Breast epithelium (tissue), 3 donors: Measurements from ENCODE around the gene DMD.

ENCODE experiments used
- POLR2A ChIP-seq: fragments of 450-650 bp; IDR thresholded peaks from one replicate; pipeline ENCODE4 v1.6.1; 2016; ENCODE audit warnings: antibody characterized with exemption, mild to moderate bottlenecking, moderate library complexity
- POLR2AphosphoS5 ChIP-seq, 3 donors: sonication (generic); formaldehyde crosslinking; IDR thresholded peaks; one replicate each; pipeline ENCODE4 v1.6.1; 2017; ENCODE audit warnings: antibody characterized with exemption in 3 of 3
- TF ChIP-seq, protein P1 (sequence below), 3 donors: fragments of 450-650 bp; IDR thresholded peaks; one replicate each; pipeline ENCODE4 v1.5.1; 2016 to 2017; ENCODE audit warnings: antibody characterized with exemption in 3 of 3, mild to moderate bottlenecking in 3 of 3, moderate library complexity in 3 of 3

DNA sequence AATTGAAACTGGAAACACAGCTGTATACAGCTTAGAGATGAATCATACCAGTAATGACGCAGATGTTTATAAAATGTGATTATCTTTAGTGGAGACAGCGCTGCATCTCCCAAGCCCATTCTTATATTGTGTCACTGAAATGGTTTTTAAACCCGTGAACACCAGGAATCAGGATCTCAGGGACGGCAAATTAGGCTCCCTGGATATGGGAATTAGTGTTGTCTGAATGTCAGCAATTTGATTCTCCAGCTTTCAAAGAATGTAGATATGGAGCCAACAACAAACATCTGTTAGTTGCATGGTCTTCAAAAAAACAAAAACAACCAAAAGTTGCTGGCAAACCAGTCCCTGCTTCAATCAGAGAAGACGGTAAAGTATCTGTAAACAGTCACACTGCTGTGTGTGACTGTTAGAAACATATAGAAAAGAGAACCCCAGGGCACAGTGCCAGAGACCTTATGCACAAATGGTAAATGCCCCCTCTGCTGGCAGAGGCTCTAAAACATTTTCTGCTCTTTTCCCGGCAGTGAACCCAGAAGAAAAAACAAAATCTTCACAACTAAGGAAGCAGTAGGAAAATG, 1787.7 kb downstream of the DMD start:
- TF ChIP-seq POLR2AphosphoS5 (IDR thresholded peaks at IDR 0.05) (no peak), POLR2A (no peak)
- TF ChIP-seq, protein P1, sequence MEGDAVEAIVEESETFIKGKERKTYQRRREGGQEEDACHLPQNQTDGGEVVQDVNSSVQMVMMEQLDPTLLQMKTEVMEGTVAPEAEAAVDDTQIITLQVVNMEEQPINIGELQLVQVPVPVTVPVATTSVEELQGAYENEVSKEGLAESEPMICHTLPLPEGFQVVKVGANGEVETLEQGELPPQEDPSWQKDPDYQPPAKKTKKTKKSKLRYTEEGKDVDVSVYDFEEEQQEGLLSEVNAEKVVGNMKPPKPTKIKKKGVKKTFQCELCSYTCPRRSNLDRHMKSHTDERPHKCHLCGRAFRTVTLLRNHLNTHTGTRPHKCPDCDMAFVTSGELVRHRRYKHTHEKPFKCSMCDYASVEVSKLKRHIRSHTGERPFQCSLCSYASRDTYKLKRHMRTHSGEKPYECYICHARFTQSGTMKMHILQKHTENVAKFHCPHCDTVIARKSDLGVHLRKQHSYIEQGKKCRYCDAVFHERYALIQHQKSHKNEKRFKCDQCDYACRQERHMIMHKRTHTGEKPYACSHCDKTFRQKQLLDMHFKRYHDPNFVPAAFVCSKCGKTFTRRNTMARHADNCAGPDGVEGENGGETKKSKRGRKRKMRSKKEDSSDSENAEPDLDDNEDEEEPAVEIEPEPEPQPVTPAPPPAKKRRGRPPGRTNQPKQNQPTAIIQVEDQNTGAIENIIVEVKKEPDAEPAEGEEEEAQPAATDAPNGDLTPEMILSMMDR (IDR thresholded peaks at IDR 0.05) = no peak
